ENCODE data around the gene CCDC68.
A peak's percentile ranks its signal among the peaks of the same experiment; 100 is the strongest.

- TF ChIP-seq CTCF (IDR thresholded peaks at IDR 0.05 in 8 of 11, conservative IDR thresholded peaks at IDR 0.05 in 3 of 11): no peak
- TF ChIP-seq POLR2A (IDR thresholded peaks at IDR 0.05): peak in 1 of 3 donors; percentile 45
These were observed at the start of gene CCDC68 for GRCh38 chr18:54958704-54959625.

Data from spleen (tissue), 7 donors.